Upper lobe of left lung (tissue), 6 donors: ENCODE measurements around the gene PEX10. TPM values are rescaled to one million over a fixed set of nuclear protein-coding genes. Genes with fewer than 3 reads are reported as not detected.

Source experiments
- ATAC-seq, 2 donors: fragments of 200-7000 bp; cut with Tn5 transposase; one replicate each; pipeline ENCODE4 v1.9.1; 2022; ENCODE audit warnings: mild to moderate bottlenecking in 2 of 2, moderate library complexity in 2 of 2; ENCODE audit not compliant: low FRiP score in 2 of 2
- DNase-seq, 2 donors: peaks; one replicate each; pipeline ENCODE4 v3.0.0-alpha.2; 2019 to 2020
- H3K27ac ChIP-seq, 4 donors: fragments of 200-600 bp; sonication (generic); one replicate each; pipeline ENCODE4 v1.5.1; 2016 to 2019
- H3K27me3 ChIP-seq, 4 donors: fragments of 200-600 bp; sonication (generic); one replicate each; pipeline ENCODE4 v1.5.1; 2017 to 2019
- H3K36me3 ChIP-seq, 4 donors: fragments of 200-600 bp; sonication (generic); one replicate each; pipeline ENCODE4 v1.5.1; 2016 to 2019
- H3K4me1 ChIP-seq, 4 donors: fragments of 200-600 bp; sonication (generic); one replicate each; pipeline ENCODE4 v1.5.1; 2018 to 2019
- H3K4me3 ChIP-seq, 4 donors: fragments of 200-600 bp; sonication (generic); one replicate each; pipeline ENCODE4 v1.5.1; 2017 to 2019; ENCODE audit warnings: mild to moderate bottlenecking in 2 of 4, moderate library complexity in 1 of 4
- H3K9me3 ChIP-seq, 4 donors: fragments of 200-600 bp; sonication (generic); one replicate each; pipeline ENCODE4 v1.5.1; 2018 to 2019
- CTCF ChIP-seq, 6 experiments: fragments of 450-650 bp in 4 of 6; fragments of 200-600 bp in 2 of 6; sonication (generic) in 2 of 6; IDR thresholded peaks; one replicate each; pipeline ENCODE4 v1.5.1; 2016 to 2019; ENCODE audit warnings: antibody characterized with exemption in 6 of 6
- EP300 ChIP-seq, 4 donors: sonication (generic); formaldehyde crosslinking; IDR thresholded peaks; one replicate each; pipeline ENCODE4 v1.5.1; 2017; ENCODE audit warnings: antibody characterized with exemption in 4 of 4, control low read depth in 2 of 4
- POLR2A ChIP-seq, 4 donors: fragments of 450-650 bp; IDR thresholded peaks; one replicate each; pipeline ENCODE4 v1.5.1; 2016 to 2017; ENCODE audit warnings: antibody characterized with exemption in 4 of 4, mild to moderate bottlenecking in 2 of 4
- POLR2AphosphoS5 ChIP-seq, 2 donors: sonication (generic); formaldehyde crosslinking; IDR thresholded peaks; one replicate each; pipeline ENCODE4 v1.5.1; 2017; ENCODE audit warnings: antibody characterized with exemption in 2 of 2
- WGBS, 2 donors: methylation state at CpG; one replicate each; pipeline ENCODE4 v1.1.5; 2017 to 2018; 5-methylcytosine and 5-hydroxymethylcytosine counted together
- total RNA-seq, 6 donors: library from RNA; depleted of rRNA in 4 of 6; stranded (reverse); fragments of >200 nt in 4 of 6; gene quantifications; one replicate each; pipeline versions ENCODE4 v1.1.0 to v1.2.1, GENCODE V29; 2016 to 2021
- donor health status: DM: no; HTN: no; CAD: no; lungs with moderate emphysema.
- donor health status: DM: no; HTN: yes; CAD: no; lungs with severe emphysema.

The PEX10 gene
- total RNA-seq, 6 donors from 2014 or later: 15.7 to 32.1 (median 19.9) TPM

- Histone ChIP-seq H3K9me3 (no peaks in the 10 kb centered on the region), H3K4me1 (peaks cover 27 to 41% (median 33%) of the 10 kb centered on the region in 4 donors), H3K27me3 (no peaks in the 10 kb centered on the region), H3K4me3 (no peak overlapping the region), H3K27ac (no peak overlapping the region), H3K36me3 (peaks cover 13 to 64% (median 38%) of the 10 kb centered on the region in 4 donors)
- no peak for ATAC-seq
- TF ChIP-seq EP300 (IDR thresholded peaks at IDR 0.05): no peak
- WGBS, 2 donors: 85 to 87% methylated on average over 11 of the region's 11 CpGs
- DNase-seq: no peak
Measured at GRCh38 chr1:2394761-2395160, 17.6 kb downstream of the PEX10 start.

GRCh38 chr1:2394220-2394619 is 18.1 kb downstream of the PEX10 start:
- Histone ChIP-seq H3K27me3 (no peaks in the 10 kb centered on the region), H3K4me3 (no peak overlapping the region), H3K27ac (no peak overlapping the region), H3K36me3 (peaks cover 12 to 59% (median 33%) of the 10 kb centered on the region in 4 donors), H3K9me3 (no peaks in the 10 kb centered on the region), H3K4me1 (peaks cover 27 to 41% (median 33%) of the 10 kb centered on the region in 4 donors)
- ATAC-seq (no peak), DNase-seq (no peak)
- TF ChIP-seq POLR2A (IDR thresholded peaks at IDR 0.05) (no peak), POLR2AphosphoS5 (IDR thresholded peaks at IDR 0.05) (no peak)
- WGBS, 2 donors: 87 to 90% methylated on average over 4 to 7 of the region's 7 CpGs

GRCh38 chr1:2393471-2393877 is 18.9 kb downstream of the PEX10 start:
- 71 to 87% methylated on average over 6 to 9 of the region's 9 CpGs for WGBS, 2 donors
- Histone ChIP-seq H3K9me3 (no peaks in the 10 kb centered on the region), H3K4me3 (peak overlapping the region in 1 of 4 donors; percentile 100), H3K36me3 (peaks cover 12 to 51% (median 27%) of the 10 kb centered on the region in 4 donors), H3K27me3 (no peaks in the 10 kb centered on the region), H3K27ac (no peak overlapping the region), H3K4me1 (peaks cover 27 to 41% (median 33%) of the 10 kb centered on the region in 4 donors)
- TF ChIP-seq POLR2AphosphoS5 (IDR thresholded peaks at IDR 0.05): no peak
- TF ChIP-seq EP300 (IDR thresholded peaks at IDR 0.05): no peak
- TF ChIP-seq POLR2A (IDR thresholded peaks at IDR 0.05): no peak
- TF ChIP-seq CTCF (IDR thresholded peaks at IDR 0.05): no peak
- DNase-seq (no peak), ATAC-seq (no peak)

- WGBS, 2 donors: 56 to 70% methylated on average over 16 of the region's 16 CpGs
Measured at GRCh38 chr1:2392686-2393085, 19.7 kb downstream of the PEX10 start.

GRCh38 chr1:2391931-2392509 is 20.3 kb downstream of the PEX10 start:
- ATAC-seq (peak in 1 of 2 donors; percentile 41), DNase-seq (no peak)
- peak overlapping the region; percentile 74 to 100 (median 100) for H3K4me3 ChIP-seq
- peaks cover 27 to 41% (median 33%) of the 10 kb centered on the region in 4 donors for H3K4me1 ChIP-seq
- 2 to 7% methylated on average over 3 to 30 of the region's 62 CpGs for WGBS, 2 donors
- H3K27ac ChIP-seq: peak overlapping the region; percentile 89 to 93 (median 90)
- TF ChIP-seq POLR2AphosphoS5 (IDR thresholded peaks at IDR 0.05) (no peak), CTCF (IDR thresholded peaks at IDR 0.05) (no peak), POLR2A (IDR thresholded peaks at IDR 0.05) (no peak), EP300 (IDR thresholded peaks at IDR 0.05) (no peak)
- H3K27me3 ChIP-seq: no peaks in the 10 kb centered on the region
- H3K36me3 ChIP-seq: peaks cover 6 to 43% (median 14%) of the 10 kb centered on the region in 4 donors
- H3K9me3 ChIP-seq: no peaks in the 10 kb centered on the region

More at GRCh38 chr1:2392686-2393085, 19.7 kb downstream of the PEX10 start:
- Histone ChIP-seq H3K36me3 (peaks cover 11 to 45% (median 20%) of the 10 kb centered on the region in 4 donors), H3K4me3 (peak overlapping the region; percentile 74 to 100 (median 100)), H3K27me3 (no peaks in the 10 kb centered on the region), H3K27ac (peak overlapping the region; percentile 89 to 93 (median 90)), H3K9me3 (no peaks in the 10 kb centered on the region), H3K4me1 (peaks cover 27 to 41% (median 33%) of the 10 kb centered on the region in 4 donors)
- ATAC-seq: no peak
- no peak for DNase-seq
- no peak for TF ChIP-seq EP300 (IDR thresholded peaks at IDR 0.05)
- no peak for TF ChIP-seq CTCF (IDR thresholded peaks at IDR 0.05)
- TF ChIP-seq POLR2AphosphoS5 (IDR thresholded peaks at IDR 0.05): no peak
- TF ChIP-seq POLR2A (IDR thresholded peaks at IDR 0.05): no peak
